ENCODE results near the gene MDFIC. TPM values are rescaled to one million over a fixed set of nuclear protein-coding genes. Genes with fewer than 3 reads are reported as not detected.
A peak's percentile ranks its signal among the peaks of the same experiment; 100 is the strongest.

MDFIC gene
- total RNA-seq, 1 donor from 2014 or later, result 25.2 TPM

DNA sequence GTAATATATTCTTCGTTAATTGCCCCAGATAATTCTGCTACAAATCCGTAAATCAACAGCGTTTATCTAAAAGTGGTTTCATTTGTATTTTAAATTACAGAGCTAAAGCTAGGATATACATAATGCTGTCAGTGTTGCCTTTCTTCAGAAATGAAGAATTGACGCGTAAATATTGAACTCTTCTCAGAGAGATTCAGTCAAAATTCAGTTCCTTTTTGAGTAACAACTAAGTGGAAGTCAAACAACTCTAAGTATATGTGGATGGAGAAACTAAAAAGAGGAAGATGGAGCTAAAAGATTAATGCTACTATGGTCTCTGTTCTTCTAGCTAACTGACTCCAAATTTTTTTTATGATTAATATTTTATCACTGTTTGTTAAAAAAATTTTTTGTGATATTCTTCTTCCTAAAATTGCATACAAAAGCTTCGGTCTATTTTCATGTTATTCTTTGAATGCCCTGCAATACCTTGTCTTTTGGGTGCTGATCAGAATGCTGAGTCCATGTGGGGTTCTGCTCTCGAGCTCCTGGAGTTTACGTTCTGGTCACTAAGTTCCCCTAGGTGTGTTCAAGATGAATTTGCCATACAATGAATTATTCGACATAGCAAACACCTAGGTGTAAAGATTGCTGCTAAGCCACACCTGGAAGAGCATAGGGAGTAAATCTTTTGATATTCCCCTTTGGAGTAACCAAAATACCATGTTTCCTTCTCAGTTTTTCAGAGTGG lies 20.7 kb downstream of the MDFIC start:
- Mint-ChIP-seq H3K27me3 (ENCODE audit: low read depth) (no peaks in the 10 kb centered on the region), H3K36me3 (peaks cover 28% of the 10 kb centered on the region), H3K4me3 (no peak overlapping the region), H3K27ac (no peak overlapping the region), H3K4me1 (peaks cover 14% of the 10 kb centered on the region), H3K9me3 (peaks cover 10% of the 10 kb centered on the region)
- TF ChIP-seq, protein P1, sequence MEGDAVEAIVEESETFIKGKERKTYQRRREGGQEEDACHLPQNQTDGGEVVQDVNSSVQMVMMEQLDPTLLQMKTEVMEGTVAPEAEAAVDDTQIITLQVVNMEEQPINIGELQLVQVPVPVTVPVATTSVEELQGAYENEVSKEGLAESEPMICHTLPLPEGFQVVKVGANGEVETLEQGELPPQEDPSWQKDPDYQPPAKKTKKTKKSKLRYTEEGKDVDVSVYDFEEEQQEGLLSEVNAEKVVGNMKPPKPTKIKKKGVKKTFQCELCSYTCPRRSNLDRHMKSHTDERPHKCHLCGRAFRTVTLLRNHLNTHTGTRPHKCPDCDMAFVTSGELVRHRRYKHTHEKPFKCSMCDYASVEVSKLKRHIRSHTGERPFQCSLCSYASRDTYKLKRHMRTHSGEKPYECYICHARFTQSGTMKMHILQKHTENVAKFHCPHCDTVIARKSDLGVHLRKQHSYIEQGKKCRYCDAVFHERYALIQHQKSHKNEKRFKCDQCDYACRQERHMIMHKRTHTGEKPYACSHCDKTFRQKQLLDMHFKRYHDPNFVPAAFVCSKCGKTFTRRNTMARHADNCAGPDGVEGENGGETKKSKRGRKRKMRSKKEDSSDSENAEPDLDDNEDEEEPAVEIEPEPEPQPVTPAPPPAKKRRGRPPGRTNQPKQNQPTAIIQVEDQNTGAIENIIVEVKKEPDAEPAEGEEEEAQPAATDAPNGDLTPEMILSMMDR (IDR thresholded peaks at IDR 0.05; ENCODE audit: unreplicated experiment), result no peak
- DNase-seq (ENCODE audit: low spot score in 2 of 2, unreplicated experiment in 2 of 2), result no peak

DNA sequence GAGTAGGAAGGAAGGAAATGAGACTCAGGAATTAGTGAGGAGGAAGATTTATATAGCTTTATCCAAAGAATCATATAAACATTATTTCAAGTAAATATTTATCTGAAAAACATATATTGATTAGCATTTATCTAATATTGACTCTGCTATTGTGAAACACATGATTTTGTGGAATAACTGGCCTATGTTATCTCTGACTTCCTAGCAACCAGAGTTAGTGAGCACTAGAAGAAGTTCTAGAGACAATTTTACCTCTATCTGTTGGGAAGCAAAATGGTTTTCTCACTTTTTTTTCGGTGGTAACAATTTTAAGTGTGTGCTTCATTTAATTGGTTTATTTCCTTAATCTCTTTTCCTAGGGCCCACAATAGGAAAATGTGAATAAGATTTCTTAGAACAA lies 21.6 kb downstream of the MDFIC start:
- no peak overlapping the region for H3K27ac Mint-ChIP-seq
- peaks cover 14% of the 10 kb centered on the region for H3K4me1 Mint-ChIP-seq
- TF ChIP-seq, protein P1 (IDR thresholded peaks at IDR 0.05; ENCODE audit: unreplicated experiment), result no peak
- peaks cover 10% of the 10 kb centered on the region for H3K9me3 Mint-ChIP-seq
- H3K27me3 Mint-ChIP-seq (ENCODE audit: low read depth), result no peaks in the 10 kb centered on the region
- H3K36me3 Mint-ChIP-seq, result peaks cover 28% of the 10 kb centered on the region
- DNase-seq (ENCODE audit: low spot score in 2 of 2, unreplicated experiment in 2 of 2), result no peak
- no peak overlapping the region for H3K4me3 Mint-ChIP-seq

DNA sequence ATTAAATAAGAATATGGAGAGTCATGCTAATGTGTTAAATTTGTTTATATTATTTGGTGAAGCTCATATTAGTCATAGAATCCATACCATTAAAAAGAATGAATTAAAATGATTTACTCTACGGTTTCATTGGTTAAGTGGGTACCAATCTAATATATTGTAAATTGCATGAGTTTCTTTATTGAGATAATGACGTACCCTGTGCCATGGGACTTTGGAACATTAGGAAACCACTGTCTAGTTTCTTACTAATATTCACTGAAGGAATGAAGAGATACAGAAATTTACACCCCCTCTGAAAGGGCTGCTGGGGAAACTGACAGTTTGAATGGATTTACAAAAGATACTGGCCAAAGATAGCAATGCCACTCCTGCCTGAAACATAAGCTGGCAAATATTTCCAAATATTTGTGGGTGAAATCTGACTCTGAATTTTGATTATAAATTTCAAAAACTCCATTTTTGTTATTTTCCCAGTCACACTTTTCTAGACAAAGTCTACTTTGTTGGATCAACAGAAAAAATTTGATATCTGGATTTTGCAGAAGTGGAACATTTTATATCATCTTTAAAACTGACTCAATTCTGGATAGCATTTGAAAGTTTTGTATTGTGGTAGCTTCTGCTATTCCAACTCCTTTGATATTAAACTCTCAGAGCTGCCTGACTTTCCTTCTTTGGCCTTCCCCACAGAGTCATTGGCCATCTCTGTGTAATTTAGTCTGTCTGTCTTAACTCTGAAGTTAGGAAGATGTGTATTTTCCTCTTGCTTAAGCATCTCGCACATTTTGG lies 22.3 kb downstream of the MDFIC start:
- Mint-ChIP-seq H3K9me3 (peaks cover 10% of the 10 kb centered on the region), H3K27me3 (ENCODE audit: low read depth) (no peaks in the 10 kb centered on the region), H3K36me3 (peaks cover 30% of the 10 kb centered on the region), H3K4me3 (peak overlapping the region; percentile 54), H3K27ac (peak overlapping the region; percentile 90), H3K4me1 (peaks cover 16% of the 10 kb centered on the region)
- TF ChIP-seq, protein P1 (IDR thresholded peaks at IDR 0.05; ENCODE audit: unreplicated experiment), result no peak
- DNase-seq (ENCODE audit: low spot score in 2 of 2, unreplicated experiment in 2 of 2), result no peak

DNA sequence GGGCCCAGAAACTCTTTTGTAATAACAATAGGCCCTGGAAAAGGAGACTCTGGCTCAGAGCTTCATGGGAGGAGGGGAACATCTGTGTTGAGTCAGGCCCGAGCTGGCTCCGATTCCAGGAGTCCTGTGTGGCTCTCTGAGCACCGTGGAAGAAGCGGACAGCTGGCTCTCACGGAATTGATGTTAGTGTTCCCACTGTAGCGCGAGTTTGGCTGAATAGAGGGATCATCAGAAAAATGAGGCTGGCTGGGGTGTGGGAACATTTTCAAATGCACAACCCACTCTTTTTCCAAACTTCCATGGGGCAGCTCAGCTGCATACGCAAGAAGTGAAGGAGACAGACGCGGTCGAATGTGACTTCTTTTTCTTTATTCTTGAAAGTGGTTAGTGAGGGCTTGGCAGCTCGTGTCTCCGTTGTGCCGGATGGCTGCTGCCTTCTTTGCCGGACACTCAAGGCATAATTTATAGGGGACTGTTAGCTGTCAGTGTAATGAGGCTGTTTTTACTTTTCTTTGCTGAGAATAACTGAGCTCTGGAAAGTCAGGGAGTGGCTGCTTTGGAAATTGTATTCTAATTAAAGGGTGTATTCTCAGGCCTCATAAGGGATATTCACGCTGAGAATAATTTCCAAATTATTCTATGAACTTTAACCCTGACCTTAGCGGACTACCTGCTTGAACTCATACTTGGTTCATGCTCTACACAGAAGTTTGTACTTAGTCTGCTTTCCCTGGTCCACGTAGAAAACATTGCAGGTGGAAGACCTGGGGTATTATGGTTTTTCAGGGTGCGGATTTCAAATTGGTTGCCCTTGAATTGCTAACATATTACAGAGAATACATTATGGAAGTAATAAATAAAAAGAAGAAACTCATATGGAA lies 23.1 kb downstream of the MDFIC start:
- no peaks in the 10 kb centered on the region for H3K27me3 Mint-ChIP-seq (ENCODE audit: low read depth)
- peak overlapping the region; percentile 54 for H3K4me3 Mint-ChIP-seq
- H3K27ac Mint-ChIP-seq, result peak overlapping the region; percentile 90
- H3K36me3 Mint-ChIP-seq, result peaks cover 28% of the 10 kb centered on the region
- H3K4me1 Mint-ChIP-seq, result peaks cover 16% of the 10 kb centered on the region
- TF ChIP-seq, protein P1 (IDR thresholded peaks at IDR 0.05; ENCODE audit: unreplicated experiment), result no peak
- DNase-seq (ENCODE audit: low spot score in 2 of 2, unreplicated experiment in 2 of 2), result peak in 1 of 2 experiments; percentile 43
- peaks cover 10% of the 10 kb centered on the region for H3K9me3 Mint-ChIP-seq

DNA sequence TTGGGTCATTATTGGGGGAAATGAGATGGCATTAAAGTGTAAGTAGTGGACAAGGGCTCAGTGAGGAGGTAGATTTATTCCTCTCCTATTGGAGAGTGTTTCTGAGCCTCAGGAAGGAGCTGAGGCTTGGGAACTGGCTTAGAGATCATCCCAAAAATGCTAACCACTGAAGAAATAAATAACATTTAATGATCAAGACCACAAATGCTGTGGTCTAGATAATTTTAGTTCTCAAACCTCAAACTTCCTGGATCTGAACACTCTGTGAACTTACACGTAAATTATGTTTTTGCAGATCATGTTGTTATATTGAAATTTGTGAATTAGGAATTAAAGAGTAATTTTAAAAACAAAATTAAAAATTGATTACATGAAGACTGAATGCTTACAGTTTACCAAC lies 27.3 kb downstream of the MDFIC start:
- no peak for DNase-seq (ENCODE audit: low spot score in 2 of 2, unreplicated experiment in 2 of 2)
- TF ChIP-seq, protein P1 (IDR thresholded peaks at IDR 0.05; ENCODE audit: unreplicated experiment), result no peak
- Mint-ChIP-seq H3K4me3 (no peak overlapping the region), H3K4me1 (peaks cover 13% of the 10 kb centered on the region), H3K36me3 (peaks cover 12% of the 10 kb centered on the region), H3K27ac (no peak overlapping the region), H3K9me3 (no peaks in the 10 kb centered on the region), H3K27me3 (ENCODE audit: low read depth) (no peaks in the 10 kb centered on the region)
